Measurements from ENCODE around the gene GPR84. TPM values are rescaled to one million over a fixed set of nuclear protein-coding genes. Genes with fewer than 3 reads are reported as not detected.

Gene GPR84
- total RNA-seq: under 1 TPM in 1 of 2 donors, not detected in 1; under 0.01 TPM

GRCh38 chr12:54364413-54364812, at the start of gene GPR84:
GPR84 (minus strand) TSS chr12:54364486; CDS start chr12:54363851, 635 bp downstream.

GRCh38 chr12:54384591-54385041, 20.3 kb upstream of the GPR84 start, which contains the start of gene ZNF385A:
ZNF385A (minus strand) TSS chr12:54384733; CDS start chr12:54384514, 219 bp downstream.

GRCh38 chr12:54324617-54325441, 39.5 kb downstream of the GPR84 start, which contains the start of gene COPZ1:
COPZ1 (plus strand) TSS chr12:54325131; CDS start chr12:54325164, 33 bp downstream.

Small RNA genes lying within 50 kb of the gene (small RNA-seq; reads per million reads assigned to genes)
- gene MIR148B (934 to 1,277 reads per million in 2 donors), gene RN7SL744P (0 reads per million in 2 donors), gene RNU6-950P (0 to 0.17 reads per million in 2 donors)

Other genes with a start within 250 kb of the GPR84 start
- 10 to 100 TPM; 28.6 to 37.6 TPM for gene SMUG1, start 175.5 kb downstream of the GPR84 start, total RNA-seq
- gene CBX5, start 84.4 kb downstream of the GPR84 start, total RNA-seq: 10 to 100 TPM; 15.8 to 24.6 TPM
- gene HNRNPA1, start 83.8 kb downstream of the GPR84 start, total RNA-seq: 100 to 1,000 TPM; 158 to 220 TPM
- gene NFE2, start 63.5 kb downstream of the GPR84 start, total RNA-seq: not detected
- 10 to 100 TPM; 90.5 to 95.2 TPM for gene COPZ1, start 39.4 kb downstream of the GPR84 start, total RNA-seq
- 1 to 10 TPM in 1 of 2 donors, under 1 TPM in 1; 1.00 to 2.4 TPM for gene ZNF385A, start 20.2 kb upstream of the GPR84 start, total RNA-seq
- 10 to 100 TPM; 78.5 to 88.2 TPM for gene ITGA5, start 54.8 kb upstream of the GPR84 start, total RNA-seq
- not detected for gene GTSF1, start 109.1 kb upstream of the GPR84 start, total RNA-seq
- gene NCKAP1L, start 133.3 kb upstream of the GPR84 start, total RNA-seq: not detected
- under 1 TPM in 1 of 2 donors, not detected in 1; 0.33 TPM for gene PDE1B, start 185.1 kb upstream of the GPR84 start, total RNA-seq
- gene PPP1R1A, start 224.2 kb upstream of the GPR84 start, total RNA-seq: not detected

Measured in melanocyte of skin (primary cell).